Spleen (tissue), 13 donors: ENCODE measurements around the gene ABCC5. TPM values are rescaled to one million over a fixed set of nuclear protein-coding genes. Genes with fewer than 3 reads are reported as not detected.
A peak's percentile ranks its signal among the peaks of the same experiment; 100 is the strongest.

ENCODE experiments used
- DNase-seq: peaks from one replicate; pipeline ENCODE4 v3.0.0-alpha.2; 2020
- H3K27ac ChIP-seq, 8 donors: fragments of 200-600 bp; sonication (generic) in 7 of 8; 1 replicate in 4 of 8; 2 replicates in 4 of 8; pipeline versions ENCODE4 v1.5.0 to v1.8.0; 2016 to 2021; ENCODE audit warnings: inconsistent platforms in 4 of 8, mild to moderate bottlenecking in 4 of 8, moderate library complexity in 1 of 8
- H3K27me3 ChIP-seq, 7 donors: fragments of 200-600 bp; sonication (generic) in 6 of 7; replicated peaks in 1 of 7; 1 replicate in 4 of 7; 2 replicates in 3 of 7; pipeline versions ENCODE4 v1.5.0 to v1.8.0; 2016 to 2021; ENCODE audit warnings: inconsistent platforms in 3 of 7, mild to moderate bottlenecking in 1 of 7
- H3K36me3 ChIP-seq, 6 donors: fragments of 200-600 bp; sonication (generic) in 5 of 6; 1 replicate in 4 of 6; 2 replicates in 2 of 6; pipeline versions ENCODE4 v1.5.0 to v1.8.0; 2016 to 2021; ENCODE audit warnings: inconsistent platforms in 2 of 6
- H3K4me1 ChIP-seq, 6 donors: fragments of 200-600 bp; sonication (generic) in 5 of 6; 1 replicate in 3 of 6; 2 replicates in 3 of 6; pipeline versions ENCODE4 v1.5.0 to v1.8.0; 2016 to 2021; ENCODE audit warnings: inconsistent platforms in 3 of 6
- H3K4me3 ChIP-seq, 8 donors: fragments of 200-600 bp; sonication (generic) in 7 of 8; 1 replicate in 4 of 8; 2 replicates in 4 of 8; pipeline versions ENCODE4 v1.5.0 to v1.8.0; 2016 to 2021; ENCODE audit warnings: inconsistent platforms in 4 of 8, mild to moderate bottlenecking in 4 of 8, moderate library complexity in 2 of 8
- H3K9me3 ChIP-seq, 8 donors: fragments of 200-600 bp; sonication (generic) in 7 of 8; 1 replicate in 4 of 8; 2 replicates in 4 of 8; pipeline versions ENCODE4 v1.5.0 to v1.8.0; 2016 to 2021; ENCODE audit warnings: inconsistent platforms in 4 of 8
- CTCF ChIP-seq, 11 experiments: fragments of 200-600 bp in 7 of 11; fragments of 450-650 bp in 4 of 11; sonication (generic) in 4 of 11; IDR thresholded peaks in 8 of 11; conservative IDR thresholded peaks in 3 of 11; 1 replicate in 7 of 11; 2 replicates in 4 of 11; pipeline versions ENCODE4 v1.4.0 to v1.8.0; 2016 to 2021; ENCODE audit warnings: antibody characterized with exemption in 11 of 11, inconsistent platforms in 4 of 11, mild to moderate bottlenecking in 1 of 11
- POLR2A ChIP-seq, 3 donors: fragments of 450-650 bp; IDR thresholded peaks; one replicate each; pipeline ENCODE4 v1.5.1; 2017; ENCODE audit warnings: antibody characterized with exemption in 3 of 3, mild to moderate bottlenecking in 1 of 3
- POLR2AphosphoS5 ChIP-seq, 3 donors: sonication (generic); formaldehyde crosslinking; IDR thresholded peaks; one replicate each; pipeline ENCODE4 v1.5.1; 2017; ENCODE audit warnings: antibody characterized with exemption in 3 of 3
- WGBS, 5 donors: extraction: QIAGEN DNeasy Blood & Tissue Kit in 3 of 5; methylation state at CpG; one replicate each; pipeline versions ENCODE4 v1.1.5 to v1.1.7; 2013 to 2018; 5-methylcytosine and 5-hydroxymethylcytosine counted together
- intact Hi-C: fragments of 100-400 bp; cut with DNase I; formaldehyde crosslinking; loops from one replicate; pipeline ENCODE4 v1.15.0; 2023; ENCODE audit warnings: low total_unique reads
- long read RNA-seq, 2 donors: transcript quantifications; one replicate each; lab custom pipeline, GENCODE V29; 2026
- polyA plus RNA-seq, 3 donors: library from polyadenylated mRNA; stranded (reverse); fragments of 200-250 nt; gene quantifications; one replicate each; pipeline ENCODE4 v1.2.1, GENCODE V29; 2013
- total RNA-seq, 7 donors: library from RNA; depleted of rRNA in 3 of 7; stranded (reverse); fragments of >200 nt in 3 of 7; fragmentation: NEBNext Ultra II Directional in 4 of 7; extraction: Animal tissue kit (Norgen Biotek cat#: 25700) in 4 of 7; gene quantifications; one replicate each; pipeline versions ENCODE4 v1.1.0 to v1.2.1, GENCODE V29; 2016 to 2021
- donor health status: healthy with polysubstance abuse.
- donor health status: DM: no; HTN: no; CAD: no; lungs with moderate emphysema.
- donor health status: DM: no; HTN: no; CAD: no.
- donor health status: Bipolar disorder and iron deficiency.
- donor health status: healthy.
- donor health status: DM: no; HTN: no; CAD: no.
- donor health status: DM: yes; HTN: yes; CAD: no.

ABCC5 gene
- total RNA-seq = 100 to 1,000 TPM in 1 of 7 donors, 10 to 100 TPM in 6; 44.4 to 112 (median 71.9) TPM
- polyA plus RNA-seq = 10 to 100 TPM; 19.6 to 33.5 (median 25.8) TPM
- long read RNA-seq, donor 1, full-length matches to known transcripts = 6 of 6 reads
- long read RNA-seq, donor 1, partial matches to known transcripts = 0 of 6 reads
- long read RNA-seq, donor 1, other reads (novel, unspliced or antisense) = 0 of 6 reads
- long read RNA-seq, donor 2, full-length matches to known transcripts = 9 of 9 reads
- long read RNA-seq, donor 2, partial matches to known transcripts = 0 of 9 reads
- long read RNA-seq, donor 2, other reads (novel, unspliced or antisense) = 0 of 9 reads

GRCh38 chr3:184017672-184018423 is at the start of gene ABCC5:
Gene ABCC5, minus strand, starts transcription at chr3:184017884. Its CDS starts 3,492 bp downstream, at chr3:184014392.
- TF ChIP-seq CTCF (IDR thresholded peaks at IDR 0.05 in 8 of 11, conservative IDR thresholded peaks at IDR 0.05 in 3 of 11) (peak in 10 of 11 experiments; percentile 49 to 87 (median 70)), POLR2A (IDR thresholded peaks at IDR 0.05) (no peak), POLR2AphosphoS5 (IDR thresholded peaks at IDR 0.05) (peak; percentile 79 to 87 (median 84))
- WGBS, 5 donors = 0 to 1% (median 0%) methylated on average over 36 to 55 of the region's 55 CpGs
- peaks cover 0 to 36% (median 20%) of the 10 kb centered on the region in 6 donors for H3K4me1 ChIP-seq

DNA sequence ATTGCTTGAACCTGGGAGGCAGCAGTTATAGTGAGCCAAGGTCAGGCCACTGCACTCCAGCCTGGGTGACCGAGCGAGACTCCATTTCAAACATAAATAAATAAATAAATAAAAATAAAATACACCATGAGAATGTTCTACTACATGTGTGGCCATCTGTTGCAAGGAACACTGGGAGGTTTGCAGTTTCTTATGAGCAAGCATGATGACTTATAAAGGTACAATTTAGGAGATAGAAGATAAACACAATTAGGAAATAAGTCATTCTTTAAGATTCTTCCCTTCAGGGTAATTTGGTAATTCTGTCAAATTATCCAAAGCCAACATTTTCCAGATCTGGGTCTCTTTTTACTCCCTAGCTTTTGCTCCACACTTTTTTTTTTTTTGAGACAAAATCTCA is 48.5 kb upstream of the ABCC5 start:
- H3K9me3 ChIP-seq = peaks cover 0 to 15% (median 3%) of the 10 kb centered on the region in 8 donors
- peaks cover 0 to 4% (median 0%) of the 10 kb centered on the region in 7 donors for H3K27me3 ChIP-seq
- H3K4me3 ChIP-seq = no peak overlapping the region
- intact Hi-C loops = no loop called here
- no peak for TF ChIP-seq POLR2AphosphoS5 (IDR thresholded peaks at IDR 0.05)
- no peak for TF ChIP-seq CTCF (IDR thresholded peaks at IDR 0.05 in 8 of 11, conservative IDR thresholded peaks at IDR 0.05 in 3 of 11)
- no peak for TF ChIP-seq POLR2A (IDR thresholded peaks at IDR 0.05)
- WGBS, 5 donors = 85 to 95% (median 88%) methylated on average over 2 of the region's 2 CpGs
- no peaks in the 10 kb centered on the region for H3K36me3 ChIP-seq
- H3K27ac ChIP-seq = no peak overlapping the region
- H3K4me1 ChIP-seq = no peaks in the 10 kb centered on the region
- no peak for DNase-seq

More at GRCh38 chr3:184017672-184018423, at the start of gene ABCC5:
- H3K27ac ChIP-seq = peak within 1 kb of the TSS; percentile 59 to 90 (median 80)
- DNase-seq = peak; percentile 96
- H3K4me3 ChIP-seq = peak within 1 kb of the TSS; percentile 61 to 100 (median 97)
- H3K36me3 ChIP-seq = peaks cover 0 to 16% (median 10%) of the 10 kb centered on the region in 6 donors
- H3K9me3 ChIP-seq = no peaks in the 10 kb centered on the region
- peaks cover 0 to 2% (median 0%) of the 10 kb centered on the region in 7 donors for H3K27me3 ChIP-seq
- intact Hi-C loops = loop anchor here (5.0 kb wide), 1 partner anchor 121 kb away; no protein-coding TSS in a partner anchor

- Histone ChIP-seq H3K27me3 (peaks cover 0 to 4% (median 0%) of the 10 kb centered on the region in 7 donors), H3K27ac (no peak overlapping the region), H3K9me3 (peaks cover 0 to 3% (median 0%) of the 10 kb centered on the region in 8 donors), H3K4me1 (no peaks in the 10 kb centered on the region), H3K36me3 (no peaks in the 10 kb centered on the region), H3K4me3 (no peak overlapping the region)
- no peak for DNase-seq
- TF ChIP-seq POLR2AphosphoS5 (IDR thresholded peaks at IDR 0.05) (no peak), CTCF (IDR thresholded peaks at IDR 0.05 in 8 of 11, conservative IDR thresholded peaks at IDR 0.05 in 3 of 11) (no peak), POLR2A (IDR thresholded peaks at IDR 0.05) (no peak)
- intact Hi-C loops = no loop called here
Measured at GRCh38 chr3:184062637-184063036, 45.0 kb upstream of the ABCC5 start.

- TF ChIP-seq POLR2AphosphoS5 (IDR thresholded peaks at IDR 0.05) (no peak), CTCF (IDR thresholded peaks at IDR 0.05 in 8 of 11, conservative IDR thresholded peaks at IDR 0.05 in 3 of 11) (no peak), POLR2A (IDR thresholded peaks at IDR 0.05) (no peak)
- Histone ChIP-seq H3K36me3 (no peaks in the 10 kb centered on the region), H3K27ac (no peak overlapping the region), H3K9me3 (peaks cover 0 to 3% (median 0%) of the 10 kb centered on the region in 8 donors), H3K4me1 (no peaks in the 10 kb centered on the region), H3K4me3 (no peak overlapping the region), H3K27me3 (no peaks in the 10 kb centered on the region)
- intact Hi-C loops = no loop called here
- no peak for DNase-seq
- WGBS, 5 donors = 37 to 52% (median 48%) methylated on average over 6 to 7 of the region's 7 CpGs
Measured at GRCh38 chr3:184059424-184059823, 41.7 kb upstream of the ABCC5 start.
